K562 (cell line): Measurements from ENCODE around the gene RALB. TPM values are rescaled to one million over a fixed set of nuclear protein-coding genes. Genes with fewer than 3 reads are reported as not detected.

Experiments used
- ATAC-seq: fragments of 200-7000 bp; cut with Tn5 transposase; 3 replicates; pipeline ENCODE4 v1.9.1; 2020; ENCODE audit warnings: moderate library complexity
- BruUV-seq: library from RNA; stranded (reverse); fragments of 400-500 nt; replicated peaks from 2 replicates; lab custom pipeline; 2021; lab: Mats Ljungman, UMichigan
- CTCF ChIA-PET: fragments of 300-600 bp; formaldehyde crosslinking; extraction: SDS; loops from one replicate; lab custom pipeline; 2021; ENCODE audit warnings: low intra/inter-chr PET ratio; lab: Yijun Ruan, JAX
- POLR2A ChIA-PET: fragments of 300-600, 350-650 bp; sonication (Branson Sonifier 250); formaldehyde crosslinking; extraction: SDS; loops from one replicate; lab custom pipeline; 2021; ENCODE audit warnings: antibody characterized with exemption, inconsistent platforms; lab: Yijun Ruan, JAX
- DNase-seq, 4 experiments: peaks; one replicate each; pipeline versions ENCODE4 v3.0.0 to v3.0.0-alpha.2; 2011 to 2018; ENCODE audit warnings: low spot score in 3 of 4, mixed read lengths in 3 of 4; ENCODE audit errors: extremely low read depth in 1 of 4
- FAIRE-seq: peaks from 2 replicates; lab custom pipeline; 2011; peaks lifted over from hg19 to GRCh38; lab: Jason Lieb, UNC
- H2AFZ ChIP-seq: 2 replicates; pipeline ENCODE4 v1.6.0; 2011; ENCODE audit warnings: low read depth, low read length, control low read depth, inconsistent platforms
- H3K27ac ChIP-seq: fragments of 200-600 bp; 3 replicates; pipeline ENCODE4 v1.8.0; 2011; ENCODE audit warnings: low read depth, mild to moderate bottlenecking, control low read depth, inconsistent platforms, low read length, moderate library complexity, mixed read lengths; ENCODE audit errors: extremely low read depth
- H3K27me3 ChIP-seq, 2 experiments: fragments of 300-600 bp in 1 of 2; 2 replicates in 1 of 2; 3 replicates in 1 of 2; pipeline versions ENCODE4 v1.6.0 to v1.8.0; 2011; ENCODE audit warnings: inconsistent platforms in 2 of 2, low read length in 2 of 2, mild to moderate bottlenecking in 1 of 2, mixed read lengths in 1 of 2, moderate library complexity in 1 of 2; ENCODE audit not compliant: control insufficient read depth in 2 of 2, insufficient read depth in 2 of 2
- H3K36me3 ChIP-seq: fragments of 300-600 bp; 3 replicates; pipeline ENCODE4 v1.8.0; 2011; ENCODE audit warnings: mild to moderate bottlenecking, low read length, inconsistent platforms; ENCODE audit not compliant: control insufficient read depth, insufficient read depth
- H3K4me1 ChIP-seq, 2 experiments: fragments of 200-600 bp in 1 of 2; replicated peaks in 1 of 2; 2 replicates in 1 of 2; 3 replicates in 1 of 2; pipeline versions ENCODE4 v1.5.1 to v1.8.0; 2011; ENCODE audit warnings: inconsistent platforms in 2 of 2, low read length in 2 of 2, mild to moderate bottlenecking in 1 of 2, mixed read lengths in 1 of 2, moderate library complexity in 1 of 2; ENCODE audit not compliant: control insufficient read depth in 2 of 2, insufficient read depth in 2 of 2
- H3K4me2 ChIP-seq: 2 replicates; pipeline ENCODE4 v1.6.1; 2011; ENCODE audit warnings: low read length, control low read depth, inconsistent platforms, mixed read lengths; ENCODE audit not compliant: insufficient read depth
- H3K4me3 ChIP-seq: fragments of 200-600 bp; sonication (generic), shearing (Covaris generic); 2 replicates; pipeline ENCODE4 v1.5.1; 2016; ENCODE audit warnings: control low read depth, inconsistent platforms
- H3K79me2 ChIP-seq: fragments of 200-600 bp; 3 replicates; pipeline ENCODE4 v1.8.0; 2011; ENCODE audit warnings: low read length, inconsistent platforms; ENCODE audit not compliant: control insufficient read depth, insufficient read depth
- H3K9ac ChIP-seq, 2 experiments: 2 replicates each; pipeline versions ENCODE4 v1.6.0 to v1.6.1; 2011; ENCODE audit warnings: low read depth in 2 of 2, low read length in 2 of 2, control low read depth in 1 of 2, inconsistent platforms in 1 of 2, mild to moderate bottlenecking in 1 of 2, mixed read lengths in 1 of 2; ENCODE audit not compliant: insufficient read depth in 1 of 2
- H3K9me1 ChIP-seq: one replicate; pipeline ENCODE4 v1.6.0; 2011; ENCODE audit warnings: inconsistent platforms, mild to moderate bottlenecking, low read length, moderate library complexity; ENCODE audit not compliant: control insufficient read depth, insufficient read depth
- H3K9me3 ChIP-seq: replicated peaks from 2 replicates; pipeline ENCODE4 v1.5.1; 2011; ENCODE audit warnings: low read depth, low read length, inconsistent platforms; ENCODE audit not compliant: control insufficient read depth, insufficient read depth
- H4K20me1 ChIP-seq: replicated peaks from 2 replicates; pipeline ENCODE4 v1.6.1; 2011; ENCODE audit warnings: low read length, inconsistent platforms, mixed read lengths; ENCODE audit not compliant: control insufficient read depth, insufficient read depth
- CBFA2T2 ChIP-seq: fragments of 450-650 bp; conservative IDR thresholded peaks from 2 replicates; pipeline ENCODE4 v1.6.1; 2017; ENCODE audit warnings: mild to moderate bottlenecking
- CC2D1A ChIP-seq: fragments of 450-650 bp; IDR thresholded peaks from 2 replicates; pipeline ENCODE4 v1.6.1; 2017; ENCODE audit warnings: mild to moderate bottlenecking
- CREM ChIP-seq: IDR thresholded peaks from 2 replicates; pipeline ENCODE4 v1.6.1; 2014; ENCODE audit warnings: antibody characterized with exemption, low read depth
- ERF ChIP-seq: fragments of 450-650 bp; formaldehyde crosslinking; IDR thresholded peaks from 2 replicates; pipeline ENCODE4 v1.4.0; 2020; ENCODE audit warnings: mild to moderate bottlenecking, mixed read lengths
- KLF13 ChIP-seq: fragments of 450-650 bp; IDR thresholded peaks from 2 replicates; pipeline ENCODE4 v1.6.1; 2016; ENCODE audit warnings: missing genetic modification characterization, low read depth, mild to moderate bottlenecking, missing compliant biosample characterization, moderate library complexity, borderline replicate concordance
- MCM3 ChIP-seq: fragments of 450-650 bp; IDR thresholded peaks from 2 replicates; pipeline ENCODE4 v1.6.1; 2016
- POLR2G ChIP-seq: fragments of 200-400 bp; formaldehyde crosslinking; IDR thresholded peaks from 2 replicates; pipeline ENCODE4 v1.6.1; 2017; ENCODE audit warnings: low read depth, mild to moderate bottlenecking, antibody characterized with exemption, low read length, moderate library complexity
- PRPF4 ChIP-seq: fragments of 200-400 bp; formaldehyde crosslinking; IDR thresholded peaks from one replicate; pipeline ENCODE4 v1.6.1; 2017; ENCODE audit warnings: low read length, low read depth, mild to moderate bottlenecking; ENCODE audit not compliant: insufficient read depth, poor library complexity, severe bottlenecking
- ZNF175 ChIP-seq: fragments of 200-800 bp; sonication (Bioruptor generic); IDR thresholded peaks from 2 replicates; pipeline ENCODE4 v1.6.1; 2016; ENCODE audit warnings: low read depth, mild to moderate bottlenecking, missing genetic modification characterization, missing compliant biosample characterization
- ZNF184 ChIP-seq: sonication (generic); formaldehyde crosslinking; IDR thresholded peaks from 2 replicates; pipeline ENCODE4 v1.5.0; 2020; ENCODE audit warnings: missing genetic modification reagents
- ZNF79 ChIP-seq: fragments of 250-450 bp; sonication (Bioruptor Pico); IDR thresholded peaks from 2 replicates; pipeline ENCODE4 v1.4.0; 2020; ENCODE audit warnings: low read depth, mild to moderate bottlenecking, moderate library complexity
- WGBS: fragments of 100-300 bp; shearing (Covaris generic); methylation state at CpG from one replicate; pipeline ENCODE4 v1.1.6; 2016; ENCODE audit warnings: low coverage, mixed read lengths; ENCODE audit not compliant: insufficient coverage; ENCODE audit errors: missing lambda C conversion rate; 5-methylcytosine and 5-hydroxymethylcytosine counted together
- in situ Hi-C: fragments of 300-500 bp; cut with MboI; formaldehyde crosslinking; loops from 4 replicates; pipeline ENCODE4 v1.15.0; 2018; ENCODE audit warnings: inconsistent platforms, mixed read lengths
- intact Hi-C: fragments of 100-400 bp; cut with micrococcal nuclease; formaldehyde crosslinking; loops from 2 replicates; pipeline ENCODE4 v1.14.2; 2022
- polyA plus RNA-seq, 8 experiments: library from polyadenylated mRNA; depleted of rRNA in 4 of 8; stranded (reverse) in 5 of 8; unstranded in 3 of 8; fragments of >200 nt; fragmentation: Nextera tagmentation in 2 of 8; fragmentation: Illumina TruSeq in 1 of 8; extraction: Ambion mirVana in 2 of 8; extraction: Trizol in 1 of 8; gene quantifications; 2 replicates each; pipeline versions ENCODE4 v1.2.1 to v1.2.3, GENCODE V29; 2011 to 2014; ENCODE audit warnings: inconsistent platforms in 1 of 8, missing spikeins in 1 of 8
- total RNA-seq, 7 experiments: library from RNA; depleted of rRNA in 6 of 7; stranded (reverse); fragments of >200 nt in 6 of 7; fragmentation: Illumina TruSeq in 2 of 7; extraction: Trizol in 2 of 7; gene quantifications; 2 replicates each; pipeline versions ENCODE4 v1.2.1 to v1.2.3, GENCODE V29; 2011 to 2021; ENCODE audit warnings: low replicate concordance in 1 of 7
- TF ChIP-seq, protein P1 (sequence below): fragments of 450-650 bp; IDR thresholded peaks from 2 replicates; pipeline ENCODE4 v1.6.1; 2016
- TF ChIP-seq, protein P2 (sequence below): fragments of 250-450 bp; sonication (Bioruptor Pico); IDR thresholded peaks from 2 replicates; pipeline ENCODE4 v1.8.0; 2022; ENCODE audit warnings: inconsistent platforms, mild to moderate bottlenecking, moderate library complexity, borderline replicate concordance

RALB gene
- total and polyA plus RNA-seq, 9 of the 15 experiments (the other 6 are each of a cell fraction or from before 2014, with no cell fraction given): 14.8 to 65.6 (median 38.4) TPM

DNA sequence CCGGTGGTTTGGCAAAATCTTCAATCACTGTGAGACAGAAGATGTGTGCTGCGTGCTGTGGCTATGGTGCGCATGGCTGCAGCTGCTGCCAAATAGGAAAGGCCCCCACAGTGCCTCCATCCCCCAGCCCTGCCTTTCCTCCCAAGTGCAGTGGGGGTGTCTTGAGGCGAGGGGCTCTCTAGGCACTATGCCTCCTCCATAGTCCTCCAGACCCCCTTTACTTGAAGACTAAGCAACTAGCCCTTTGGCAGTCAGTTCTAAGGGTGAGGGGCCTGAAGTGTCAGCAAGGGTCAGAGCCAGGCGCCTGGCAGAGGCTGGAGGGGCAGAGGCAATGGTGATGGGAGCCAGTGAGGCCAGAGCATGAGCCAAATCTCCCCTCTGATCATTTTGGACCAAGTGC, 15.9 kb upstream of the RALB start:
- no peak for ATAC-seq
- no peak for TF ChIP-seq ZNF175 (CRISPR knock-in tag)
- TF ChIP-seq CREM: no peak
- TF ChIP-seq, protein P1, sequence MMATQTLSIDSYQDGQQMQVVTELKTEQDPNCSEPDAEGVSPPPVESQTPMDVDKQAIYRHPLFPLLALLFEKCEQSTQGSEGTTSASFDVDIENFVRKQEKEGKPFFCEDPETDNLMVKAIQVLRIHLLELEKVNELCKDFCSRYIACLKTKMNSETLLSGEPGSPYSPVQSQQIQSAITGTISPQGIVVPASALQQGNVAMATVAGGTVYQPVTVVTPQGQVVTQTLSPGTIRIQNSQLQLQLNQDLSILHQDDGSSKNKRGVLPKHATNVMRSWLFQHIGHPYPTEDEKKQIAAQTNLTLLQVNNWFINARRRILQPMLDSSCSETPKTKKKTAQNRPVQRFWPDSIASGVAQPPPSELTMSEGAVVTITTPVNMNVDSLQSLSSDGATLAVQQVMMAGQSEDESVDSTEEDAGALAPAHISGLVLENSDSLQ: no peak
- TF ChIP-seq CC2D1A: no peak
- TF ChIP-seq CBFA2T2: no peak
- TF ChIP-seq ERF (CRISPR knock-in tag): no peak
- TF ChIP-seq KLF13 (tag): no peak
- TF ChIP-seq POLR2G: no peak
- no peak for TF ChIP-seq ZNF79 (CRISPR knock-in tag)
- TF ChIP-seq, protein P2, sequence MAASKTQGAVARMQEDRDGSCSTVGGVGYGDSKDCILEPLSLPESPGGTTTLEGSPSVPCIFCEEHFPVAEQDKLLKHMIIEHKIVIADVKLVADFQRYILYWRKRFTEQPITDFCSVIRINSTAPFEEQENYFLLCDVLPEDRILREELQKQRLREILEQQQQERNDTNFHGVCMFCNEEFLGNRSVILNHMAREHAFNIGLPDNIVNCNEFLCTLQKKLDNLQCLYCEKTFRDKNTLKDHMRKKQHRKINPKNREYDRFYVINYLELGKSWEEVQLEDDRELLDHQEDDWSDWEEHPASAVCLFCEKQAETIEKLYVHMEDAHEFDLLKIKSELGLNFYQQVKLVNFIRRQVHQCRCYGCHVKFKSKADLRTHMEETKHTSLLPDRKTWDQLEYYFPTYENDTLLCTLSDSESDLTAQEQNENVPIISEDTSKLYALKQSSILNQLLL (CRISPR knock-in tag): no peak
- no peak for TF ChIP-seq PRPF4
- TF ChIP-seq MCM3: no peak
- no peak for TF ChIP-seq ZNF184 (CRISPR knock-in tag)

More for the DNA sequence above, 15.9 kb upstream of the RALB start:
- POLR2A ChIA-PET: interaction anchor here (1.1 to 1.6 kb wide), 2 partner anchors 9 to 13 kb away, joined by 4 to 10 read pairs; partner anchors contain the start of gene TMEM185B
- Histone ChIP-seq H3K9ac (no peak overlapping the region), H3K9me1 (no peaks in the 10 kb centered on the region), H3K4me1 (peaks cover 18 to 23% of the 10 kb centered on the region in 2 experiments), H2AFZ (no peak overlapping the region), H3K27me3 (no peaks in the 10 kb centered on the region), H3K36me3 (no peaks in the 10 kb centered on the region), H3K4me3 (no peak overlapping the region), H3K79me2 (no peaks in the 10 kb centered on the region), H4K20me1 (no peaks in the 10 kb centered on the region), H3K4me2 (no peak overlapping the region), H3K9me3 (no peaks in the 10 kb centered on the region), H3K27ac (no peak overlapping the region)
- intact Hi-C loops (no loop called here), in situ Hi-C loops (no loop called here)
- FAIRE-seq (no peak), DNase-seq (no peak)
- CTCF ChIA-PET: no interaction called here
- 31% methylated on average over 5 of the region's 5 CpGs for WGBS
- BruUV-seq: no TSS peak
